ENCODE results near the gene KIF11.

KIF11 gene

DNA sequence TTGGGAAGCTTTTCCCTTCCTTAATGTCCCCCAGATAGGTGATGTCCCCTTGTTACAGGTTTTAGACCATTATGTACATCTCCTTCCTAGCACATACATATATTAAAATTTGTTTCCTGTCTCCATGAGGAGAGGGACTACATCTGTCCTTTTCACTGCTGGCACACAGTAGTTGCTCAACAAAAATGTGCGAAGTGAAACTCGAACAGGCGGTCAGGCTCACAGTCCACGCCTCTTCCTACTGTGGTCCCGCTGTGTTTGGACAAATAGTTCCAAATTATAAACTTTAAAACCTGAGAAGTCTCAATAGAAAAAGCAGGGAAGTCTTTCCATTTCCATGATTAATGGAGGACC, 95.6 kb downstream of the KIF11 start:
- DNase-seq, result no peak

DNA sequence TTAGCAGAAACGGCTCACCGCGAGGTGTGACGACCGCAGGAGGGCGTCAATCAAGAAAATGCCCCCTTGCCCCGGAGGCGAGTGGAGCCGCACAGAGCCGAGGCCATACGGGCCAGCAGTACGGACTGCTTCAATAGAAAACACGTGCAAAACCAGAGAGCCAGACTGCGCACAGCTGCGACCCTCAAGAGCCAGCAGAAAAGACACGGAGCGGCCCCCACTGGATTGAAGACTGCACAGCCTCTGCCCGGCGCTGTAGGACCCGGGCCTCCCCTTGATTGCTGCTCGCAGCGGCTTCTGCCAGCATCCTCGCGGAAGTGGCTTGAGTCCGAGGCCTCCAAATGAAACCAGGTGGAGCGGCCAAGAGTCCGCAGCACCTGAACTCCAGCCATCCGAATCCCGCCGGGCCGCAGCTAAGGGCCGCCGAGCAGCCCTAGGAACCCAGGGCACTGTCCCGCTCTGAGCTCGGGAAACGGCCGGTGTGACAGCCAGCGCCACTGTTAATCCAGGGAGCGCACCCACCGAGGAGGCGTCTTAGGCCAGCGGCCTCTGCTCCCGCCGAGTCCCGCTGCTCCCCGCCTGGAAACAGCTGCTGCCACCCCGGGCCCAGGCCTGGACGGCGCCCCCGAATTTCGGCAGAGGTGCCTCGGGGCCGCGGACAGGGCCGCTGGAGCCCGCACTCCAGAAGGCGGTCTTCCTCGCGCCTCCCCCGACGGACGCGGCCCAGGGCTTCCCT, 96.2 kb downstream of the KIF11 start:
- no peak for DNase-seq

DNA sequence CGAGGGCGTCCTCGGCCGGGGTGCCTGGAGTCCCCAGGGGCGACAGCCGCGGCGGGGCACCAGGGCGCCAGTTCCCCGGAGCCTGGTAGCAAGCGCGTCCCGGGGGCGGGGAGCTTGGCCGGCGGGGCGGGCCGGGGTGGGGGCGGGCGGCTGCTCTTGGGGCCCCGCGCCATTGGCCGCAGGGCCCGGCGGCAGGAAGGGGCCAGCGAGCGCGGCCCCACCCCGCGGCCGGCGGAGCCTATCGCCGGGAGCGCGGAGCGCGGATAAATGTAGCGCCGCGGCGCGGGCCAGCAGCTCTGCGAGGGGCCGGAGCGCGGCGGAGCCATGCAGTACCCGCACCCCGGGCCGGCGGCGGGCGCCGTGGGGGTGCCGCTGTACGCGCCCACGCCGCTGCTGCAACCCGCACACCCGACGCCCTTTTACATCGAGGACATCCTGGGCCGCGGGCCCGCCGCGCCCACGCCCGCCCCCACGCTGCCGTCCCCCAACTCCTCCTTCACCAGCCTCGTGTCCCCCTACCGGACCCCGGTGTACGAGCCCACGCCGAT, 96.8 kb downstream of the KIF11 start, which contains the start of gene HHEX:
HHEX (plus strand) TSS at position 293 of the 548 bp plus-strand sequence; CDS start at position 325, 32 bp downstream.
- peak in 1 of 2 experiments; percentile 67 for DNase-seq

GRCh38 chr10:92690211-92690914, 97.4 kb downstream of the KIF11 start:
- DNase-seq, result no peak

DNA sequence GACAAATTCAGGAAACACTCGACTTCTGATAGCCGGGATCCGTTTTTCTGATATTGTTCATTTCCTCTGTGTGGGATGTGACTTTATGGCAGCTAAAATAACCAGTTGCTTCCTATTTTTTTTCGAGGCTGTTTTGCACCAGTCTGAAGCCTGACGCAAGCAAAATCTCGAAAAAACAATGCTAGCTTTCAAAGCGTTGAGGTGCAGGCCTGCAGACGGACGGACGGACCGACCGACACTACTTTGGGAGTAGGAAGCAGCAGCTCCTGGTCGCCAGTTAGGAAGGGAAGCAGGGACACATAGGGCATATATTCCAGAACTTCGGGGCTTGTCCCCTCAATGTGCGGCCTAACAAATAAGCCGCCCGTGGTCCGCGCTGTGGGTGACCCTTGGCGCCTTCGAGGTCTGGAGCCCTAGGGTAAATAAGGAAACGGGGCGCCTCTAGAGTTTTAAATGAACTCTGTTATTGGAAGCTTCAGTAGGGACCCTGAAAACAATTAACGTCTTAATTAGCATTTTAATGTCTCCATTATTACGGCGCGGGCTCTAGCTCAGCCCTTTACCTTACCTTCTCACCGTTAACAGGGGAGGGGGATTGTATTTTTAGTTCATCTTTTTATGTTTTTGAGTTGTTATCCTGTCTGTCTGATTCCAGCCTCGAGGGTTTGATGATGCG, 98.1 kb downstream of the KIF11 start:
- DNase-seq, result no peak

DNA sequence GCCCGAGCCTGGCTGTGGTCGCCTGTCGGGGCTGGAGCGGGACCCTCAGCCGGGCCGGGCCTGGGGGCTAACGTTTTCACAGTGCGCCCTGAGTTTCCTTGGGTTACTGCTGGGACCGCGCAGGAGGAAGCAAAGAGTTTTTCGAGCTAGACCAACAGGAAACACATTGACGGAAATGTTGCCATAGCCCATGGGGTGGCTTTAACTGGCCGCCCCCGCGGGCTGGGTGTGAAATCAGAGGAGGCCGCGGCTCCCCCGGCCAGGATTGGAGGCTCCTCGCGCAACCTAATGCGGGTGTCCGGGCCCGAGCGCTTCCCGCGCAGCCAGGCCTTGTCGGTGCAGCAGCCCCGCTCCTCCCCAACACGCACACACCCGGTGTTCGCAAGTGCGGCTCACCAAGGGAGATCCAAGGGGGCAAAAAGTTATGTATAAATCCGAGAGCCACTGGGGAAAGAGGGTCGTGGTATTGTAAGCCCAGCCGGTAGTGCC, 98.7 kb downstream of the KIF11 start:
- DNase-seq, result no peak

- no peak for DNase-seq
These were observed 99.2 kb downstream of the KIF11 start for GRCh38 chr10:92692080-92692671.

GRCh38 chr10:92692697-92693533, 100.0 kb downstream of the KIF11 start:
- no peak for DNase-seq

GRCh38 chr10:92693534-92693893, 100.6 kb downstream of the KIF11 start:
- DNase-seq, result no peak

GRCh38 chr10:92695679-92696605, 103.0 kb downstream of the KIF11 start:
- DNase-seq, result no peak

DNA sequence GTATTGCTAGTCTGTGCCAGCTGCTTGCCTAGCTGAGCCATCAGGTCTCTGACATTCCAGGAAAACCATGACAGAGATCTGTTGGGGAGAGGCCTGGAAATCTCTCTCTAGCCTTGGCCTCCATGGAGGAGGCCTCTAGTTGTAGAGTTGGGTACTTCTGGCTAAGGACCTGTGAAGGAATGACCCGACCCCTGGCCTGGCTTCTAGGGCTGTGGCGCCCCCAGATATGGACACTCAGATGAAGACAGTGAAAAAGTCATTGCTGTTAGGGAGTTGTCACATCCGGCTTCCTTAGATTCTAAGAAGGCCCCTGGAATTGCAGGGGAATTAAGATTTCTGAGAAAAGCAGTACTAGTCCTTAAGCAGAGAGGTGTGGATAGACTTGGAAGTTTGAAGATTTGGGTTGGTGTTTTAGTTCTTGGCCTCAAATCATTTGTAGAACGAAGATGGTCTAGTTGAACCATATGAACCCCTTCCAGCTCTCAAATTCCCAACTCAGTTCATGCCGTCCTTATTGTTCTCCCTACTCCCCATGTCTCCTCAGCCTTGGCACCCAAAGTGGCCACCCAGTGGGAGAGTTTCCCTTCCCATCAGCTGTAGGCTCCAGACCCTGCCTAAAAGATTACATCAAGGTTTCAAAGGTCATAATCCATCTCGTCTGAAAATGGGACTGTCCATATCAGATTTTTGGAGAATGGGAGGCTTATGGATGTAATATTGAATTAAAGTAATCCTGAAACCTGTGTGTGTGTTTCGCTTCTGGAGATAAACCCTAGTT, 103.9 kb downstream of the KIF11 start:
- DNase-seq, result no peak

- DNase-seq, result no peak
These were observed 105.0 kb downstream of the KIF11 start for GRCh38 chr10:92697663-92698511.

- DNase-seq, result no peak
These were observed 106.2 kb downstream of the KIF11 start for GRCh38 chr10:92699193-92699517.

DNA sequence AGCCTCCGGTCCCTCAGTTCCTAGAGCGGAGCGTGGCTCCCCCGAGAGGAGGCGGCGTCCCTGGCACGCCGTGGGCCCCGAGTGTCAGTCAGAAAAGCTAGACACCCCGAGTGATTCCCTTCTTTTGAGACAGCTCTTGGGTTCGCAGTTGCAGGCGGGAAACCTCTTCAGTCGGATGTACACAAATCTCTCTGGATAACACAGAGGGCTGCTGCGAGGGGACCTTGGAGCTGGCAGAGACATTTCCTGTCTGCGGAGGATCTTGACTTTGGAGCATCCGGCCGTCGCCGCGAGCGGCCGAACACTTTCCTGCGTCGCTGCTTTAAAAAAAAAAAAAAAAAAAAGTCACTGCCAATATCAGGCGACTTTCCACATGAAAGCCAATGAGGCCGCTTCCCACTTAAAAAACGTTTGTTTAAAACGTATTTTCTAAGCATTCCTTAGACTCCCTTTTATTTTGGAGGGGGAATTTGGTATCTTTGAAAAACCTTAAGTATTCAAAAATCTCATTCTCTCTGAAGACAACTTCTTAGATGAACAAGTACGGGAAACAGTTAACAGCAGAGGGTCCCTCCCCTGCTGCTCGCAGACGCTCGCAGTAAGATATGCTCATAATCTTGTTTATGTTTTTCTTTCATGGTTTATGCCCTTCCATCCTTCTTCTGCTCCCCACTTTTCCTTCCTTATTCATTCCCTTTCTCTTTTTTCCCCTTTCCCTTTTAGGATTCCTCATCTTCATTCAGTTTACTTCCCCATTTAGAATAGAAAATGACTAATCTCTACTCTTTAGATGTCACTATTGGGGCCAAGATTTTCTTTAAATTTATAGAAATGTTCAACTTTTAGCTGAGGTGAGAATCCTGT, 106.8 kb downstream of the KIF11 start:
- DNase-seq, result no peak

DNA sequence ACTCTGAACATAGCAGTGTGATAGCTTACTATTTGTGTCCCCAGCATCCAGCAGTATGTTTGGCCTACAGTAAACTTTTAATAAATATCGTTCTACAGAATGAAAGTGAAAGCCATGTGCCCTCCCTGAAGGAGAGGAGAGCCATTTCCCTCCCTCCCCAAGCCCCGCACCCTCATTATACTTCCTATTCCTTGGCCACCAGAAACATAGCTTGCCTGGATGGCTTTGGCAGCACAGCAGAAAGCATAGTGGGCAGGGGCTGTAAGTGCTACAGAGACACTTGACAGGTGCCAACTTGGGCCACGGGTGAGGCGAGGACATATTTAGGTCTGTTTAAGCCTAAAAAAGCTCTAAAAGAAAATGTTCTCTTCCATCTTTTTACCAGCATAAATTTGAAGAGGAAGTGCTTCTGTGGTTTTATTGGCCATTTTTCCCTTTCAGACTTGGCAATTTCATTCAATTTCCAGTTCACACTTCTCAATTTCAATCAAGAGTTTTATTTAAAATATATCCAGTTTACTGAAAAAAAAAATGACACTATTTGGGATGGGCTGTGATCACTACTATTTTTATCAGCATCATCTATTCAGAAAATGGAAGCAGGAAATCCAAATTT, 109.5 kb downstream of the KIF11 start:
- DNase-seq, result no peak

Measured in NCI-H1930 (cell line).